Panc1 (cell line): ENCODE results near the gene RUVBL1. TPM values are rescaled to one million over a fixed set of nuclear protein-coding genes. Genes with fewer than 3 reads are reported as not detected.

Source experiments
- ATAC-seq: fragments of 200-7000 bp; cut with Tn5 transposase; 2 replicates; pipeline ENCODE4 v1.9.1; 2020; ENCODE audit warnings: mild to moderate bottlenecking, moderate library complexity
- BruUV-seq: library from RNA; stranded (reverse); fragments of 400-500 nt; replicated peaks from 2 replicates; lab custom pipeline; 2021; lab: Mats Ljungman, UMichigan
- CTCF ChIA-PET: fragments of 300-600 bp; sonication (Branson Sonifier 250); formaldehyde crosslinking; loops from one replicate; lab custom pipeline; 2022; ENCODE audit warnings: antibody characterized with exemption; lab: Charles Lee
- POLR2A ChIA-PET: fragments of 300-600 bp; sonication (Branson Sonifier 250); formaldehyde crosslinking; loops from one replicate; lab custom pipeline; 2022; ENCODE audit warnings: antibody characterized with exemption; lab: Charles Lee
- DNase-seq: peaks from one replicate; pipeline ENCODE4 v3.0.0-alpha.2; 2010; ENCODE audit warnings: low read depth, low spot score
- H3K27ac ChIP-seq: 2 replicates; pipeline ENCODE4 v1.5.1; 2011; ENCODE audit warnings: mild to moderate bottlenecking, low read length, inconsistent platforms
- H3K27me3 ChIP-seq: fragments of 200-500 bp; sonication (Bioruptor generic); 2 replicates; pipeline ENCODE4 v1.6.0; 2014; ENCODE audit warnings: low read length, inconsistent platforms; ENCODE audit not compliant: control insufficient read depth, insufficient read depth
- H3K36me3 ChIP-seq: fragments of 200-500 bp; sonication (Bioruptor generic); 2 replicates; pipeline ENCODE4 v1.5.1; 2014; ENCODE audit warnings: inconsistent platforms, mild to moderate bottlenecking, low read length, moderate library complexity; ENCODE audit not compliant: control insufficient read depth, insufficient read depth
- H3K4me1 ChIP-seq: 2 replicates; pipeline ENCODE4 v1.5.1; 2011; ENCODE audit warnings: inconsistent platforms, mild to moderate bottlenecking, low read length, moderate library complexity; ENCODE audit not compliant: control insufficient read depth, insufficient read depth
- H3K4me3 ChIP-seq, 2 experiments: 2 replicates each; pipeline ENCODE4 v1.5.1; 2011 to 2012; ENCODE audit warnings: low read depth in 2 of 2, low read length in 2 of 2, mild to moderate bottlenecking in 2 of 2, inconsistent platforms in 1 of 2, moderate library complexity in 1 of 2
- H3K9me3 ChIP-seq: fragments of 200-500 bp; sonication (Bioruptor generic); 2 replicates; pipeline ENCODE4 v1.5.1; 2014; ENCODE audit warnings: low read depth, mild to moderate bottlenecking, inconsistent platforms, low read length, moderate library complexity; ENCODE audit not compliant: control insufficient read depth, insufficient read depth
- CTCF ChIP-seq: fragments of 450-650 bp; IDR thresholded peaks from 2 replicates; pipeline ENCODE4 v1.5.1; 2017; ENCODE audit warnings: mild to moderate bottlenecking
- POLR2AphosphoS5 ChIP-seq: IDR thresholded peaks from 2 replicates; pipeline ENCODE4 v1.6.1; 2012; ENCODE audit warnings: mild to moderate bottlenecking, low read depth, low read length, moderate library complexity
- REST ChIP-seq, 2 experiments: IDR thresholded peaks; 2 replicates each; pipeline ENCODE4 v1.6.1; 2011 to 2012; ENCODE audit warnings: low read depth in 2 of 2, control low read depth in 1 of 2, low read length in 1 of 2, mild to moderate bottlenecking in 1 of 2, moderate library complexity in 1 of 2; ENCODE audit not compliant: insufficient read depth in 1 of 2
- SIN3A ChIP-seq: IDR thresholded peaks from 2 replicates; pipeline ENCODE4 v1.6.1; 2012; ENCODE audit warnings: low read depth, mild to moderate bottlenecking, low read length, moderate library complexity, borderline replicate concordance; ENCODE audit not compliant: insufficient read depth
- TCF7L2 ChIP-seq: IDR thresholded peaks from 2 replicates; pipeline ENCODE4 v1.6.1; 2011; ENCODE audit warnings: mild to moderate bottlenecking, low read depth, low read length, inconsistent platforms
- in situ Hi-C: cut with HindIII; loops from 2 replicates; pipeline ENCODE4 v1.10.0; 2016; ENCODE audit warnings: low sequenced_read_pairs, low pct_unique_long_range_greater_than_20kb
- intact Hi-C: fragments of 100-400 bp; cut with micrococcal nuclease; formaldehyde crosslinking; loops from one replicate; pipeline ENCODE4 v1.10.0; 2022; ENCODE audit not compliant: unreplicated experiment
- total RNA-seq: library from RNA; stranded (reverse); gene quantifications from one replicate; pipeline ENCODE4 v1.2.1, GENCODE V29; 2021; ENCODE audit not compliant: unreplicated experiment

The RUVBL1 gene
- total RNA-seq, 1 experiment from 2014 or later: 122 TPM

- POLR2A ChIA-PET: no interaction called here
- no TSS peak for BruUV-seq
- Histone ChIP-seq H3K36me3 (no peaks in the 10 kb centered on the region), H3K4me1 (peaks cover 13% of the 10 kb centered on the region), H3K27ac (no peak overlapping the region), H3K9me3 (no peaks in the 10 kb centered on the region), H3K27me3 (no peaks in the 10 kb centered on the region), H3K4me3 (no peak overlapping the region)
- CTCF ChIA-PET: no interaction called here
- no peak for ATAC-seq
- in situ Hi-C loops: no loop called here
- intact Hi-C loops: no loop called here
- TF ChIP-seq TCF7L2 (no peak), POLR2AphosphoS5 (no peak), REST (IDR thresholded peaks at IDR 0.05; ENCODE audit: insufficient read depth in 1 of 2, low read depth in 2 of 2, low read length in 1 of 2) (no peak), CTCF (no peak), SIN3A (no peak)
- no peak for DNase-seq
Measured at GRCh38 chr3:128167973-128168674, 44.5 kb upstream of the RUVBL1 start.

GRCh38 chr3:128167646-128167972 is 44.0 kb upstream of the RUVBL1 start:
- ChIA-PET POLR2A (no interaction called here), CTCF (no interaction called here)
- Histone ChIP-seq H3K27me3 (no peaks in the 10 kb centered on the region), H3K4me1 (peaks cover 13% of the 10 kb centered on the region), H3K36me3 (no peaks in the 10 kb centered on the region), H3K27ac (no peak overlapping the region), H3K4me3 (no peak overlapping the region), H3K9me3 (no peaks in the 10 kb centered on the region)
- in situ Hi-C loops: no loop called here
- ATAC-seq (no peak), DNase-seq (no peak)
- intact Hi-C loops: no loop called here
- BruUV-seq: no TSS peak
- TF ChIP-seq POLR2AphosphoS5 (no peak), CTCF (no peak), TCF7L2 (no peak), SIN3A (no peak), REST (IDR thresholded peaks at IDR 0.05; ENCODE audit: insufficient read depth in 1 of 2, low read depth in 2 of 2, low read length in 1 of 2) (no peak)
